22Rv1 (cell line): Measurements from ENCODE around the gene SEC14L3.

Experiments used
- CTCF ChIP-seq: fragments of 450-650 bp; IDR thresholded peaks from 2 replicates; pipeline ENCODE4 v1.5.1; 2017; ENCODE audit warnings: mild to moderate bottlenecking
- ZFX ChIP-seq: fragments of 450-650 bp; IDR thresholded peaks from 2 replicates; pipeline ENCODE4 v1.6.1; 2017; ENCODE audit warnings: antibody characterized with exemption, borderline replicate concordance

- TF ChIP-seq CTCF (no peak), ZFX (no peak)
Observed at GRCh38 chr22:30432520-30432919, 39.3 kb downstream of the SEC14L3 start.
